Measurements from ENCODE around the gene CDRT15.

DNA sequence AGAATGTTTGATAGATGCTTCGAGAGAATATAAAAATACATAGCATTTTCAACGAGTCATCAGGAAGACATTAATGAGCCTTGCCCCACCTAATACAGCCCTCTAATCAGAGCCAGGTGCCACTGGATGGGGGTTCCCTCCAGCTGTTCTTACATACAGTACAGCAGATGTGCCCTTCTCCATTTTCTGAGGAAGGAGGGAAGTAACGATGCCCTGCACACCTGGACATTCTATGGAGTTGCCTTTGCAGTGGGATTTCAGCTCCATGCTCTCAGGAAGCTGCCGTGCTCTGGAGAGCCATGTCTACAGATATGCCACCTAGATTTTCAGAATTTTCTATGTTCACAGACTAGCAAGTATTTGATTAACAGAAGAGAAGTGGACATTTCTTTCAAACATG lies 36.3 kb downstream of the CDRT15 start:
- TF ChIP-seq ZNF565 (CRISPR knock-in tag; conservative IDR thresholded peaks at IDR 0.05; ENCODE audit: low read depth) = no peak
- no peak for TF ChIP-seq ISL1 (CRISPR knock-in tag; IDR thresholded peaks at IDR 0.05)
- TF ChIP-seq ZFP30 (CRISPR knock-in tag; IDR thresholded peaks at IDR 0.05) = no peak
- TF ChIP-seq, protein P1, sequence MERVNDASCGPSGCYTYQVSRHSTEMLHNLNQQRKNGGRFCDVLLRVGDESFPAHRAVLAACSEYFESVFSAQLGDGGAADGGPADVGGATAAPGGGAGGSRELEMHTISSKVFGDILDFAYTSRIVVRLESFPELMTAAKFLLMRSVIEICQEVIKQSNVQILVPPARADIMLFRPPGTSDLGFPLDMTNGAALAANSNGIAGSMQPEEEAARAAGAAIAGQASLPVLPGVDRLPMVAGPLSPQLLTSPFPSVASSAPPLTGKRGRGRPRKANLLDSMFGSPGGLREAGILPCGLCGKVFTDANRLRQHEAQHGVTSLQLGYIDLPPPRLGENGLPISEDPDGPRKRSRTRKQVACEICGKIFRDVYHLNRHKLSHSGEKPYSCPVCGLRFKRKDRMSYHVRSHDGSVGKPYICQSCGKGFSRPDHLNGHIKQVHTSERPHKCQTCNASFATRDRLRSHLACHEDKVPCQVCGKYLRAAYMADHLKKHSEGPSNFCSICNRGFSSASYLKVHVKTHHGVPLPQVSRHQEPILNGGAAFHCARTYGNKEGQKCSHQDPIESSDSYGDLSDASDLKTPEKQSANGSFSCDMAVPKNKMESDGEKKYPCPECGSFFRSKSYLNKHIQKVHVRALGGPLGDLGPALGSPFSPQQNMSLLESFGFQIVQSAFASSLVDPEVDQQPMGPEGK (CRISPR knock-in tag; IDR thresholded peaks at IDR 0.05; ENCODE audit: borderline replicate concordance) = no peak
